Upper lobe of left lung (tissue), 6 donors: ENCODE data around the gene IL3RA. TPM values are rescaled to one million over a fixed set of nuclear protein-coding genes. Genes with fewer than 3 reads are reported as not detected.
"Not testable (repeated sequence)": the region's sequence is repeated elsewhere in the genome, so short reads cannot be mapped to it uniquely, and the experiment has no call there.

Experiments
- ATAC-seq, 2 donors: fragments of 200-7000 bp; cut with Tn5 transposase; one replicate each; pipeline ENCODE4 v1.9.1; 2022; ENCODE audit warnings: mild to moderate bottlenecking in 2 of 2, moderate library complexity in 2 of 2; ENCODE audit not compliant: low FRiP score in 2 of 2
- DNase-seq, 2 donors: peaks; one replicate each; pipeline ENCODE4 v3.0.0-alpha.2; 2019 to 2020
- H3K27ac ChIP-seq, 4 donors: fragments of 200-600 bp; sonication (generic); one replicate each; pipeline ENCODE4 v1.5.1; 2016 to 2019
- H3K27me3 ChIP-seq, 4 donors: fragments of 200-600 bp; sonication (generic); one replicate each; pipeline ENCODE4 v1.5.1; 2017 to 2019
- H3K36me3 ChIP-seq, 4 donors: fragments of 200-600 bp; sonication (generic); one replicate each; pipeline ENCODE4 v1.5.1; 2016 to 2019
- H3K4me1 ChIP-seq, 4 donors: fragments of 200-600 bp; sonication (generic); one replicate each; pipeline ENCODE4 v1.5.1; 2018 to 2019
- H3K4me3 ChIP-seq, 4 donors: fragments of 200-600 bp; sonication (generic); one replicate each; pipeline ENCODE4 v1.5.1; 2017 to 2019; ENCODE audit warnings: mild to moderate bottlenecking in 2 of 4, moderate library complexity in 1 of 4
- H3K9me3 ChIP-seq, 4 donors: fragments of 200-600 bp; sonication (generic); one replicate each; pipeline ENCODE4 v1.5.1; 2018 to 2019
- CTCF ChIP-seq, 6 experiments: fragments of 450-650 bp in 4 of 6; fragments of 200-600 bp in 2 of 6; sonication (generic) in 2 of 6; IDR thresholded peaks; one replicate each; pipeline ENCODE4 v1.5.1; 2016 to 2019; ENCODE audit warnings: antibody characterized with exemption in 6 of 6
- EP300 ChIP-seq, 4 donors: sonication (generic); formaldehyde crosslinking; IDR thresholded peaks; one replicate each; pipeline ENCODE4 v1.5.1; 2017; ENCODE audit warnings: antibody characterized with exemption in 4 of 4, control low read depth in 2 of 4
- POLR2A ChIP-seq, 4 donors: fragments of 450-650 bp; IDR thresholded peaks; one replicate each; pipeline ENCODE4 v1.5.1; 2016 to 2017; ENCODE audit warnings: antibody characterized with exemption in 4 of 4, mild to moderate bottlenecking in 2 of 4
- POLR2AphosphoS5 ChIP-seq, 2 donors: sonication (generic); formaldehyde crosslinking; IDR thresholded peaks; one replicate each; pipeline ENCODE4 v1.5.1; 2017; ENCODE audit warnings: antibody characterized with exemption in 2 of 2
- WGBS, 2 donors: methylation state at CpG; one replicate each; pipeline ENCODE4 v1.1.5; 2017 to 2018; 5-methylcytosine and 5-hydroxymethylcytosine counted together
- total RNA-seq, 6 donors: library from RNA; depleted of rRNA in 4 of 6; stranded (reverse); fragments of >200 nt in 4 of 6; gene quantifications; one replicate each; pipeline versions ENCODE4 v1.1.0 to v1.2.1, GENCODE V29; 2016 to 2021
- donor health status: DM: no; HTN: no; CAD: no; lungs with moderate emphysema.
- donor health status: DM: no; HTN: yes; CAD: no; lungs with severe emphysema.

Gene IL3RA
- total RNA-seq, 6 donors from 2014 or later: 8.8 to 62.3 (median 31.9) TPM

- no peaks in the 10 kb centered on the region for H3K9me3 ChIP-seq
- WGBS, 2 donors: 87 to 88% methylated on average over 17 to 25 of the region's 27 CpGs
- H3K4me1 ChIP-seq: no peaks in the 10 kb centered on the region
- H3K36me3 ChIP-seq: peaks cover 0 to 47% (median 34%) of the 10 kb centered on the region in 4 donors
- no peaks in the 10 kb centered on the region for H3K27me3 ChIP-seq
- TF ChIP-seq POLR2AphosphoS5 (IDR thresholded peaks at IDR 0.05) (no peak), EP300 (IDR thresholded peaks at IDR 0.05) (no peak), CTCF (IDR thresholded peaks at IDR 0.05) (no peak), POLR2A (IDR thresholded peaks at IDR 0.05) (no peak)
- DNase-seq (no peak), ATAC-seq (no peak)
- H3K27ac ChIP-seq: no peak overlapping the region
- H3K4me3 ChIP-seq: no peak overlapping the region
Observed at GRCh38 chrX:1400742-1401471, 64.3 kb downstream of the IL3RA start.

GRCh38 chrX:1401611-1402430 is 65.2 kb downstream of the IL3RA start:
- no peaks in the 10 kb centered on the region for H3K4me1 ChIP-seq
- H3K4me3 ChIP-seq: no peak overlapping the region
- H3K27ac ChIP-seq: no peak overlapping the region
- WGBS, 2 donors: 93 to 96% methylated on average over 23 to 30 of the region's 30 CpGs
- peaks cover 0 to 53% (median 41%) of the 10 kb centered on the region in 4 donors for H3K36me3 ChIP-seq
- DNase-seq (no peak), ATAC-seq (peak in 1 of 2 donors; percentile 32)
- H3K9me3 ChIP-seq: no peaks in the 10 kb centered on the region
- TF ChIP-seq CTCF (IDR thresholded peaks at IDR 0.05) (no peak), POLR2A (IDR thresholded peaks at IDR 0.05) (no peak), POLR2AphosphoS5 (IDR thresholded peaks at IDR 0.05) (no peak), EP300 (IDR thresholded peaks at IDR 0.05) (no peak)
- H3K27me3 ChIP-seq: no peaks in the 10 kb centered on the region

- Histone ChIP-seq H3K27ac (no peak overlapping the region), H3K36me3 (peaks cover 6 to 65% (median 53%) of the 10 kb centered on the region in 4 donors), H3K27me3 (no peaks in the 10 kb centered on the region), H3K9me3 (no peaks in the 10 kb centered on the region), H3K4me1 (no peaks in the 10 kb centered on the region), H3K4me3 (no peak overlapping the region)
- no peak for TF ChIP-seq CTCF (IDR thresholded peaks at IDR 0.05)
- no peak for TF ChIP-seq POLR2A (IDR thresholded peaks at IDR 0.05)
- no peak for TF ChIP-seq EP300 (IDR thresholded peaks at IDR 0.05)
- TF ChIP-seq POLR2AphosphoS5 (IDR thresholded peaks at IDR 0.05): no peak
- ATAC-seq (no peak), DNase-seq (no peak)
- 99 to 100% methylated on average over 9 to 10 of the region's 10 CpGs for WGBS, 2 donors
Observed at GRCh38 chrX:1403228-1403627, 66.6 kb downstream of the IL3RA start.

GRCh38 chrX:1403867-1404266 is 67.3 kb downstream of the IL3RA start:
- not testable (repeated sequence) for H3K27me3 ChIP-seq, H3K9me3 ChIP-seq, H3K4me1 ChIP-seq, DNase-seq, ATAC-seq, H3K27ac ChIP-seq, H3K4me3 ChIP-seq
- 90 to 93% methylated on average over 3 of the region's 3 CpGs for WGBS, 2 donors
- H3K36me3 ChIP-seq: peaks cover 6 to 65% (median 53%) of the 10 kb centered on the region in 4 donors

- 92% methylated on average over 2 of the region's 2 CpGs for WGBS, 2 donors
- H3K27me3 ChIP-seq, H3K9me3 ChIP-seq, H3K4me3 ChIP-seq, H3K4me1 ChIP-seq, H3K27ac ChIP-seq, DNase-seq, ATAC-seq: not testable (repeated sequence)
- H3K36me3 ChIP-seq: peaks cover 6 to 72% (median 52%) of the 10 kb centered on the region in 4 donors
Observed at GRCh38 chrX:1405769-1406168, 69.2 kb downstream of the IL3RA start.
